ENCODE measurements around the gene CREM. TPM values are rescaled to one million over a fixed set of nuclear protein-coding genes. Genes with fewer than 3 reads are reported as not detected.

The CREM gene
- total RNA-seq, 1 donor from 2014 or later, result 39.4 TPM

DNA sequence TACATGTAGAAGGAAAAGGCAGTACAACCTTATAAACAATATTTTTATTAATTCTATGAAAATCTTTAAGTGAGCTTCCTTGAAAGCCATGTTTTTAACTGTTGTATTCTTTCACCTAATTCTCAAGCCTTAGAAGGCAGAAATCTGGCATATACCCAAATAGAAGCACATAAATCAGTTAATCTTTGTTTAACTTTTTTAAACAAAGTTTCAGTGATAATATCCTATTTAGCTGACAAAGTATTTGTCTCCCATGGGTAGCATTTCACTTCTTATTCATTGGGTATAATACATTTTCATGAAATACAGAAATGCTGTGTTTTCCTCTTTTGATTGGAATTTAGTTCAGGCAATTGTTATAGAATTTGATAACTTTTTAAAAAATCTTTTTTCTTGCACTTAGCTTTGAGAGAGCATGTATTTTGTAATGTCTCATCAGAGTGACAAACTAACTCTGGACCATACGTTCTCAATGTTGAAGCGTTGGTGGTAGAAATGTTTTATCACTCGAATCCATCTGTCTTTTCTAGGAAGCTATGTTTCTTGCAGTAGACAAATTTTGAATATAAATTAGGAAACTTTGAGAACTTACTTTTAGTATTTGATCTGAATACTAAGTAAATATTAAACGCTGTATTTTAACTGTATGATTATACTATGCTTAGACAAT lies 78.1 kb downstream of the CREM start:
- Histone ChIP-seq H3K36me3 (ENCODE audit: control insufficient read depth, insufficient read depth, low read length) (no peaks in the 10 kb centered on the region), H3K27me3 (ENCODE audit: control insufficient read depth, insufficient read depth, low read length) (no peaks in the 10 kb centered on the region), H3K4me3 (ENCODE audit: low read depth, low read length) (no peak overlapping the region)
- TF ChIP-seq, protein P1, sequence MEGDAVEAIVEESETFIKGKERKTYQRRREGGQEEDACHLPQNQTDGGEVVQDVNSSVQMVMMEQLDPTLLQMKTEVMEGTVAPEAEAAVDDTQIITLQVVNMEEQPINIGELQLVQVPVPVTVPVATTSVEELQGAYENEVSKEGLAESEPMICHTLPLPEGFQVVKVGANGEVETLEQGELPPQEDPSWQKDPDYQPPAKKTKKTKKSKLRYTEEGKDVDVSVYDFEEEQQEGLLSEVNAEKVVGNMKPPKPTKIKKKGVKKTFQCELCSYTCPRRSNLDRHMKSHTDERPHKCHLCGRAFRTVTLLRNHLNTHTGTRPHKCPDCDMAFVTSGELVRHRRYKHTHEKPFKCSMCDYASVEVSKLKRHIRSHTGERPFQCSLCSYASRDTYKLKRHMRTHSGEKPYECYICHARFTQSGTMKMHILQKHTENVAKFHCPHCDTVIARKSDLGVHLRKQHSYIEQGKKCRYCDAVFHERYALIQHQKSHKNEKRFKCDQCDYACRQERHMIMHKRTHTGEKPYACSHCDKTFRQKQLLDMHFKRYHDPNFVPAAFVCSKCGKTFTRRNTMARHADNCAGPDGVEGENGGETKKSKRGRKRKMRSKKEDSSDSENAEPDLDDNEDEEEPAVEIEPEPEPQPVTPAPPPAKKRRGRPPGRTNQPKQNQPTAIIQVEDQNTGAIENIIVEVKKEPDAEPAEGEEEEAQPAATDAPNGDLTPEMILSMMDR (IDR thresholded peaks at IDR 0.05; ENCODE audit: insufficient read depth, low read length, poor library complexity, severe bottlenecking), result no peak
- DNase-seq (ENCODE audit: low read depth), result no peak

DNA sequence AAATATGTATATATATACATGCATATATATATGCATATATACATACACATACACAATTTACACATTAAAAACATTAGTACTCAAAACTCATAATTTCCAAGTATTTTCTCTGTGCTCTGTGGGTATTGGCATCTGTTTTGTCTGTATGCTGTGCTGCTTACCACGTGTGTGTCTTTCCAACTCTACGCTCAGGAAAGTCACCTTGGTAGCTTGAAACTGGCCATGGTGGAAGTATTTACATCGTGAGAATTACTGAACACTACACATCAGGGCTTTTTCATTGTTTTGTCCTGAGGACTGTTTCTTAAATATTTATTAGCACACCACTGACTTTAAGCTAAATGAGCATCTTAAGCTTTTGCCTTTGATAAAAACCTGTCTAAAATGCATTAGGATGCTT lies 79.6 kb downstream of the CREM start:
- TF ChIP-seq, protein P1 (IDR thresholded peaks at IDR 0.05; ENCODE audit: insufficient read depth, low read length, poor library complexity, severe bottlenecking), result no peak
- H3K36me3 ChIP-seq (ENCODE audit: control insufficient read depth, insufficient read depth, low read length), result no peaks in the 10 kb centered on the region
- no peak for DNase-seq (ENCODE audit: low read depth)

DNA sequence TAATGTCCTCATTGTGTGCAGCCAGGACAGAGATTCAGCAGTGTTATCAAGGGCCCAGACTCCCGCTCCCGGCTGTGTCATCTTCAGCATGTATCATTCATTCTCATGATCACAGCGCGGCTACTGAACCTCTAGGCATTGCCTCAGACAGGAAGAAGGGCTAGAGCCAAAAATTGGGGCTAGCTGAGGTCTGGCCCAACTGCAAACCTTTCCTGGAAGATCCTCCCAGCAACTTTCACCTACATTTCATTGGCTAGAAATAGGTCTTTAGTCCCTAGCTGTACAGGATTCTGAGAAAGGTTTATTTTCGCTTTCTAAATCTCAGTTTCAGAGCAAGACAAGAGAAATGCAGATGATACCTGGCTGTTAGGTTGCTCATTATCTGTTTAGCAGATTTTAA lies 81.9 kb downstream of the CREM start:
- no peaks in the 10 kb centered on the region for H3K36me3 ChIP-seq (ENCODE audit: control insufficient read depth, insufficient read depth, low read length)
- no peaks in the 10 kb centered on the region for H3K27me3 ChIP-seq (ENCODE audit: control insufficient read depth, insufficient read depth, low read length)
- TF ChIP-seq, protein P1 (IDR thresholded peaks at IDR 0.05; ENCODE audit: insufficient read depth, low read length, poor library complexity, severe bottlenecking), result no peak
- no peak overlapping the region for H3K4me3 ChIP-seq (ENCODE audit: low read depth, low read length)
- DNase-seq (ENCODE audit: low read depth), result no peak

More for the DNA sequence above, 79.6 kb downstream of the CREM start:
- no peaks in the 10 kb centered on the region for H3K27me3 ChIP-seq (ENCODE audit: control insufficient read depth, insufficient read depth, low read length)
- H3K4me3 ChIP-seq (ENCODE audit: low read depth, low read length), result no peak overlapping the region

DNA sequence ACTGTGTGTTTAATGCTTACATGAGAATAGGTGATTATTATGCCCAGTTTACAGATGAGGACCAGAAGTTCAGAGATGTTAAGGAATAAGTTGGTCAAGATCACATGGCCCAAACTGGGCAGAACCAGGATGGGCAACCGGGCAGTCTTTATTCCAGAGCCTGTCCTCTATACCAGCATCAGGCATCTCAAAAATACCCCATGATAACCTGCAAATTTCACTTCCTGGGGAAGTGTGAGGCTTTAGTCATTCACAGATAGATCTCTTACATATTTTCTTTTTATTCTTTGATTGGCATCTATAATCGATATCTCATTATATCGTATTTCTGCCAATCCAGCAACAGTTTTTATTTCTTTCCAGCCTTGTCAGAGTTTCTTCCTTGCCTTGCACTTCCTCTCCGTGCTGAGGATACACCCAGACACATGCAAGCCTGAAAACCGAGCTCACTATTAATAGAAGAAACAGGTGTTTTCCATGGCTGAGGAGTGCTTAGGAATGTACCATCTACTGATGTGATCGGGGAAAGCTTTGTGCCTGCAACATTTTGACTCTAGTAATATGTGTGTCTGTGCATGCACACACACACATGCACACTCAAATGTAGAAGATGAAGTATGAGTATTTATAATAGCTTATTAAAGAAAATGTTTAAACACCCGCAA lies 82.4 kb downstream of the CREM start:
- DNase-seq (ENCODE audit: low read depth), result no peak
- TF ChIP-seq, protein P1 (IDR thresholded peaks at IDR 0.05; ENCODE audit: insufficient read depth, low read length, poor library complexity, severe bottlenecking), result no peak
- H3K27me3 ChIP-seq (ENCODE audit: control insufficient read depth, insufficient read depth, low read length), result no peaks in the 10 kb centered on the region
- no peaks in the 10 kb centered on the region for H3K36me3 ChIP-seq (ENCODE audit: control insufficient read depth, insufficient read depth, low read length)
- H3K4me3 ChIP-seq (ENCODE audit: low read depth, low read length), result no peak overlapping the region

DNA sequence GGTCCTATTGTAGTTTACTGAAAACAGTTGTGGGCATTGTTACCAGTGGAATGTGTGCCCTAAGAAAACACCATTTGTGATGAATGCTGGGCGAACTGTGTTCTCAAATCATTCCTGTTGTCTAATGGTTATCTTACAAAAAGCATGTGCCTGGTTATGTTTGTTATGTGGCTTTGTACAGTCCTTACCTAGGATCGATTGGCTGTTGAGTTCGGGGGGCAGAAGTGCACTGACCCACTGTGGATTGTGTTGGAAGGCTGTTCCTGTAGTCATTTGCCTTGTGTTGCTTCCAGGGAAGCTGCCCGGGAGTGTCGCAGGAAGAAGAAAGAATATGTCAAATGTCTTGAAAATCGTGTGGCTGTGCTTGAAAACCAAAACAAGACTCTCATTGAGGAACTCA lies 84.3 kb downstream of the CREM start:
- no peak for DNase-seq (ENCODE audit: low read depth)
- no peak overlapping the region for H3K4me3 ChIP-seq (ENCODE audit: low read depth, low read length)
- no peaks in the 10 kb centered on the region for H3K27me3 ChIP-seq (ENCODE audit: control insufficient read depth, insufficient read depth, low read length)
- no peaks in the 10 kb centered on the region for H3K36me3 ChIP-seq (ENCODE audit: control insufficient read depth, insufficient read depth, low read length)
- TF ChIP-seq, protein P1 (IDR thresholded peaks at IDR 0.05; ENCODE audit: insufficient read depth, low read length, poor library complexity, severe bottlenecking), result no peak

All from kidney epithelial cell (primary cell).